Breast epithelium (tissue), 3 donors: ENCODE measurements around the gene TNFRSF8.

Source experiments
- POLR2A ChIP-seq: fragments of 450-650 bp; IDR thresholded peaks from one replicate; pipeline ENCODE4 v1.6.1; 2016; ENCODE audit warnings: antibody characterized with exemption, mild to moderate bottlenecking, moderate library complexity
- POLR2AphosphoS5 ChIP-seq, 3 donors: sonication (generic); formaldehyde crosslinking; IDR thresholded peaks; one replicate each; pipeline ENCODE4 v1.6.1; 2017; ENCODE audit warnings: antibody characterized with exemption in 3 of 3
- TF ChIP-seq, protein P1 (sequence below), 3 donors: fragments of 450-650 bp; IDR thresholded peaks; one replicate each; pipeline ENCODE4 v1.5.1; 2016 to 2017; ENCODE audit warnings: antibody characterized with exemption in 3 of 3, mild to moderate bottlenecking in 3 of 3, moderate library complexity in 3 of 3

DNA sequence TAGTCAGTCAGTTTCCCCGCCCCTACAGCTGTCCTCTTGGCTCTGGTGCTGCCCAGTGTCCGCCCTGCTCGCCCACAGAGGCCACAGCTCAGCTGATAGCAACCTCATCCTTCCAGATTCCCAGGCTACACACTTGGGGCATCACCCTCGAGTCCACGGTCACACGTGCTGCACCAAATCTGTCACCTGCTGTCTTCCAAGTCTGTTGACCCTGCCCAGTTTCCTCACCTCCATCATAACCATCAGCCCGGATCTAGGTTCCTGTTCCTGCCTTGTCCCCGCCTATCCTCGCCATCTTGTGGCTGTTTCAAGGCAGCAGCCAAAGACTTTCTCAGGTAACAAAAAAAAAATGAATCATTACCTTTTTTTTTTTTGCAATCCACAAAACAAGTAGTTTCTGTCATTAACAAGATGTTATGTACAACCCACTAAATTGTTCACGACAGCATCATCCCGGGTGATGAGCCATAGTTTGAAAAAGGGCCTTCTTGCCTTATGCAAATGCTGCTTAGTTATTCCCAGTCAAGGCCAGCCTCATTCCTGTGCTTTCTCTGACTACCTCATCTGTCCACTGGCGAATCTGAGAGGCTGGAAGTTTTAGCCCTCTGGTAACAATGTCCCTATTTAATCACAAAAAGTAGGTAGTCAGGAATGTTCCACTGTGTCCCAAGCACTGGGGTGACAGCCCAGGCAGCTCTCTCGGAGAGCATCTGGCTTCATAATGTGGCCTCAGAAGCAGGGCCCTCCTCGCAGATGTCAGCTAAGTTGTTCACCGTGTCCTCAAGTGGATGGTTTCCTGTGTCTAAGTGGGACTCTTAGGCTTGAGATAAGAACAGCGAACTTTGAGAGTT lies 48.7 kb upstream of the TNFRSF8 start:
- TF ChIP-seq, protein P1, sequence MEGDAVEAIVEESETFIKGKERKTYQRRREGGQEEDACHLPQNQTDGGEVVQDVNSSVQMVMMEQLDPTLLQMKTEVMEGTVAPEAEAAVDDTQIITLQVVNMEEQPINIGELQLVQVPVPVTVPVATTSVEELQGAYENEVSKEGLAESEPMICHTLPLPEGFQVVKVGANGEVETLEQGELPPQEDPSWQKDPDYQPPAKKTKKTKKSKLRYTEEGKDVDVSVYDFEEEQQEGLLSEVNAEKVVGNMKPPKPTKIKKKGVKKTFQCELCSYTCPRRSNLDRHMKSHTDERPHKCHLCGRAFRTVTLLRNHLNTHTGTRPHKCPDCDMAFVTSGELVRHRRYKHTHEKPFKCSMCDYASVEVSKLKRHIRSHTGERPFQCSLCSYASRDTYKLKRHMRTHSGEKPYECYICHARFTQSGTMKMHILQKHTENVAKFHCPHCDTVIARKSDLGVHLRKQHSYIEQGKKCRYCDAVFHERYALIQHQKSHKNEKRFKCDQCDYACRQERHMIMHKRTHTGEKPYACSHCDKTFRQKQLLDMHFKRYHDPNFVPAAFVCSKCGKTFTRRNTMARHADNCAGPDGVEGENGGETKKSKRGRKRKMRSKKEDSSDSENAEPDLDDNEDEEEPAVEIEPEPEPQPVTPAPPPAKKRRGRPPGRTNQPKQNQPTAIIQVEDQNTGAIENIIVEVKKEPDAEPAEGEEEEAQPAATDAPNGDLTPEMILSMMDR (IDR thresholded peaks at IDR 0.05) = no peak
- no peak for TF ChIP-seq POLR2A
- TF ChIP-seq POLR2AphosphoS5 (IDR thresholded peaks at IDR 0.05) = no peak
